Right renal cortex interstitium (tissue), 3 donors: ENCODE data around the gene RXFP4. TPM values are rescaled to one million over a fixed set of nuclear protein-coding genes. Genes with fewer than 3 reads are reported as not detected.
"Not testable (repeated sequence)": the region's sequence is repeated elsewhere in the genome, so short reads cannot be mapped to it uniquely, and the experiment has no call there.

Source experiments
- DNase-seq, 3 donors: peaks; one replicate each; pipeline ENCODE4 v3.0.0-alpha.2; 2013; ENCODE audit warnings: low read depth in 3 of 3, low spot score in 2 of 3
- polyA plus RNA-seq, 3 donors: library from polyadenylated mRNA; unstranded; fragments of 120-200 nt; gene quantifications; one replicate each; pipeline ENCODE4 v1.2.1, GENCODE V29; 2013; ENCODE audit not compliant: insufficient read length in 3 of 3

RXFP4 gene
- polyA plus RNA-seq, 3 donors = 0.14 TPM; not detected in 2

- DNase-seq = no peak
These were observed 35.7 kb downstream of the RXFP4 start for GRCh38 chr1:155976913-155977689.

GRCh38 chr1:155977690-155978324, 36.4 kb downstream of the RXFP4 start:
- no peak for DNase-seq

- DNase-seq = no peak
These were observed 37.0 kb downstream of the RXFP4 start, which contains the start of gene ARHGEF2 for GRCh38 chr1:155978325-155978972. Gene ARHGEF2 (minus strand): TSS chr1:155978547. CDS start chr1:155978427, 120 bp downstream.

GRCh38 chr1:155978973-155979429, 37.6 kb downstream of the RXFP4 start:
- DNase-seq = no peak

GRCh38 chr1:155979597-155980343, 38.3 kb downstream of the RXFP4 start:
- no peak for DNase-seq

GRCh38 chr1:155981266-155982088, 40.0 kb downstream of the RXFP4 start:
- no peak for DNase-seq

- no peak for DNase-seq
These were observed 40.7 kb downstream of the RXFP4 start for GRCh38 chr1:155982106-155982505.

- DNase-seq = no peak
These were observed 42.0 kb downstream of the RXFP4 start for GRCh38 chr1:155983191-155984024.

GRCh38 chr1:155984341-155984740, 42.9 kb downstream of the RXFP4 start:
- DNase-seq = no peak

- DNase-seq = not testable (repeated sequence)
These were observed 43.6 kb downstream of the RXFP4 start for GRCh38 chr1:155984903-155985645.

DNA sequence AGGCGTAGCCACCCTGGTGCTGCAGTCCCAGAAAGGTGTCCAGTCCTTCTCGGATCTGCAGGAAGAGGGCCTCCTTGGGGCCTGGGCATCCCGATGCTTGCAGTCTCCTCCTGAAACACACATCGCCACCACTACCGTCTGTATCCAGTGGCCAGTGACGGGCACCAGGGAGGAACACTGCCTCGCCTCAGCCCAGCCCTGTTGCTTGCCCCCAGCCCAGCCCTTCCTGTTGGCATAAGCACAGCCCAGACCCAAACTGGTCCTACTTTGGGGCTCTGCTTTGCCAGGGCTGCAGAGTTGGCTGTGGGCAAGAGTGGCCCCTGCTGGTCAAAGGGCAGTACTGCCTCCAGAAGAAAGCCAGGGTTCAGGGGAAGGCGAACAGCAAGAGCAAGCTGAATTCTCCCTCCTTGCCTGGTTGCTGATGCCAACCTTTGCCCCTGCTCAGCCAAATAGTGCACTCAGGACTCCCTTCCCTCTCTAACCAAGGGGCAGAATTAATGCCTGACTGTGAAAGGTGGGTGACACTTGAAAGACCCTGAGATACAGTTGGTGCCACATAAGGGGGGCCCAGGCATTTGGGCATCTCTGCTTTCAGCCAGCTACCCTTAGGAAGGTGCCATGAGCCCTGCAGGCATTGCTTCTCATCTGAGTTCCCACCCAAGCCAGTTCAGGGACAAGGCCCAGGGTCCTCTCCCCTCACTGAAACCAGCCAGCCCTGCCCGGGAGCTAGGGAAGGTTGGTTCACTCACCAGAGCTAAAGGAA, 48.0 kb downstream of the RXFP4 start:
- DNase-seq = no peak

DNA sequence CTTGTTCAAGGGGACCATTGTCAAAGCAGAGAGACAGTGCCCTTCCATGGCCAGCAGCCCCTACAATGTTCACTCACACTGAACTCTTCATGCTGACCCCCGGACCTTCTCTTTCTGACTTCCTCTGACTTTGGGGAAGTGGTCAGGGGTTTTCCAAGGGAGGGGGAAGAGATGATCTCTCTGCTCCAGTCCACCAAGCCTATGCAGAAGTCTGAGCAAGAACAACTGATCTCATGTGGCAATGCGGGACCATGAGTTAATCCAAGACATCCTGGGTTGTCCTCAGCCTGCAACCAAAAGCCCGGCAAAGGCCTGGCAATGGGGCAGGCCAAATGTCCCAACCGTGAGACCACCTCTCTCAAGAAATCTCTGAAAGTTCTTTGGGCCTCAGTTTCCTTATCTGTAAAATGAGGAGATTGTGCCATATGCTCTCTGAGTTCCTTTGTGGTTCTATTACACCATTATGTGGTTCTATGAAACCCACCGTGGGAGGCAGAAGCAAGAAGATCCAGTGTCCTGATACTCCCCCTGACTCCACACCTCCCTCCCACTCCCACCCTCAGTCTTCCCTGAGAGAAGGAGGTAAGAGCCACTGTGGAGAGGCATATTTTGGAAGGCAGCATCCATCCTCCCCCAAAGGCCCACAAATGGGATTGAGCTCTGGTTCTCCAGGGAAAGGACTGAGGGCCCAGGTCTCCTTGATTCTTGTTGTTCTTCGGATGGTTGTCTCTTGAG, 48.7 kb downstream of the RXFP4 start:
- no peak for DNase-seq

Other genes with a start within 250 kb of the RXFP4 start
- gene GON4L, start 84.4 kb upstream of the RXFP4 start, polyA plus RNA-seq = 10 to 100 TPM; 37.9 to 47.9 (median 40.0) TPM
- 10 to 100 TPM; 18.5 to 20.9 (median 20.7) TPM for gene SYT11, start 82.1 kb upstream of the RXFP4 start, polyA plus RNA-seq
- gene RIT1, start 30.3 kb upstream of the RXFP4 start, polyA plus RNA-seq = 10 to 100 TPM; 50.4 to 54.9 (median 52.9) TPM
- 10 to 100 TPM; 46.1 to 48.2 (median 48.1) TPM for gene KHDC4, start 7.2 kb upstream of the RXFP4 start, polyA plus RNA-seq
- gene ARHGEF2, start 36.9 kb downstream of the RXFP4 start, polyA plus RNA-seq = 10 to 100 TPM; 73.8 to 82.2 (median 79.5) TPM
- 100 to 1,000 TPM; 425 to 439 (median 435) TPM for gene SSR2, start 79.3 kb downstream of the RXFP4 start, polyA plus RNA-seq
- 10 to 100 TPM; 47.6 to 53.0 (median 49.8) TPM for gene UBQLN4, start 112.2 kb downstream of the RXFP4 start, polyA plus RNA-seq
- 10 to 100 TPM; 52.4 to 58.7 (median 55.7) TPM for gene LAMTOR2, start 113.1 kb downstream of the RXFP4 start, polyA plus RNA-seq
- 10 to 100 TPM; 48.2 to 62.7 (median 54.4) TPM for gene RAB25, start 119.5 kb downstream of the RXFP4 start, polyA plus RNA-seq
- gene MEX3A, start 140.8 kb downstream of the RXFP4 start, polyA plus RNA-seq = 10 to 100 TPM; 42.6 to 44.5 (median 44.2) TPM
- gene LMNA, start 173.1 kb downstream of the RXFP4 start, polyA plus RNA-seq = 10 to 100 TPM; 71.7 to 83.8 (median 82.5) TPM
- 10 to 100 TPM; 14.8 to 19.9 (median 18.3) TPM for gene SEMA4A, start 211.9 kb downstream of the RXFP4 start, polyA plus RNA-seq